ENCODE data around the gene AFAP1.

The AFAP1 gene

DNA sequence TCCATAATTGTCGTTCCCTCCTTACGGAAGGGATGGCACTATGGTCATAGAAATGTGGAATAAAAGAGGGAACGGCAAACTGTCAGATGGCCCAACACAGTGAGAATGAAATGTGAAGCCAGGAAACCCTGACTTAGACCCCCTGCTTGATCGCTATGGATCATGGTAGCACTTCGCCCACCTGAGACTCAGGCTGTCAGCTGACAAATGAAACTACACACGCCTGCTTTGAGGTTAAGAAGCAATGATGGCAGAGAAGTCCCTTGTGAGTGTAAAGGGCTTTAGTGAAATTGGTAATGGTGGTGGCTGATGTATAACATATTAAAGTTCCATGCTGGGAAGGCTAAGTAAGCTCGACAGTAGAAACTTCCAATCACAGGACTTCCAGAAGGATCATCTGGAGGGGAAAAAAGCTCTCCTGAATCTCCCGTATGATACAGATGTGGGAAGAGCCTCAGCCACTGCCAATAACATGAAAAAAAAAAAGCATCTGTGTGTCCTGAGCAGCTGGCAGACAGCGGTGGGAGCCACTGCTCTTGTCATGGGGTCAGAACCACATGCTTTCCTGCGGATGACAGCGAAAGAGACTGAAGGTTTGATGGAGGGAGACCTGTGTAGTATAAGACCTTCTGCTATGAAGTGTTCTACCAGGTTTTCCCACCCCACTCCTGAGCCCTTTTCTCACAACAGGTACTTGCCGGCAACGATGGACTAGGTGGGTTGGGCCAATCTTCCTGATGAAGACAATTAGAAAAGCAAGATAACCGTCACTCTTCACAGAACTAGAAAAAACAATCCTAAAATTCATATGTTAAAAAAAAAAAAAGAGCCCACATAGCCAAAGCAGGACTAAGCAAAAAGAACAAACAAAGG, 107.6 kb downstream of the AFAP1 start:
- Histone ChIP-seq H3K4me1 (peaks cover 0 to 46% (median 21%) of the 10 kb centered on the region in 4 donors), H3K36me3 (no peaks in the 10 kb centered on the region), H3K4me3 (no peak overlapping the region), H3K27ac (peak overlapping the region; percentile 68 to 69), H3K27me3 (no peaks in the 10 kb centered on the region), H3K9me3 (no peaks in the 10 kb centered on the region)
- no peak for DNase-seq
- intact Hi-C loops (cut with DNase I; ENCODE audit: low total_unique reads), result no loop called here
- TF ChIP-seq, protein P1, sequence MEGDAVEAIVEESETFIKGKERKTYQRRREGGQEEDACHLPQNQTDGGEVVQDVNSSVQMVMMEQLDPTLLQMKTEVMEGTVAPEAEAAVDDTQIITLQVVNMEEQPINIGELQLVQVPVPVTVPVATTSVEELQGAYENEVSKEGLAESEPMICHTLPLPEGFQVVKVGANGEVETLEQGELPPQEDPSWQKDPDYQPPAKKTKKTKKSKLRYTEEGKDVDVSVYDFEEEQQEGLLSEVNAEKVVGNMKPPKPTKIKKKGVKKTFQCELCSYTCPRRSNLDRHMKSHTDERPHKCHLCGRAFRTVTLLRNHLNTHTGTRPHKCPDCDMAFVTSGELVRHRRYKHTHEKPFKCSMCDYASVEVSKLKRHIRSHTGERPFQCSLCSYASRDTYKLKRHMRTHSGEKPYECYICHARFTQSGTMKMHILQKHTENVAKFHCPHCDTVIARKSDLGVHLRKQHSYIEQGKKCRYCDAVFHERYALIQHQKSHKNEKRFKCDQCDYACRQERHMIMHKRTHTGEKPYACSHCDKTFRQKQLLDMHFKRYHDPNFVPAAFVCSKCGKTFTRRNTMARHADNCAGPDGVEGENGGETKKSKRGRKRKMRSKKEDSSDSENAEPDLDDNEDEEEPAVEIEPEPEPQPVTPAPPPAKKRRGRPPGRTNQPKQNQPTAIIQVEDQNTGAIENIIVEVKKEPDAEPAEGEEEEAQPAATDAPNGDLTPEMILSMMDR (IDR thresholded peaks at IDR 0.05), result no peak

DNA sequence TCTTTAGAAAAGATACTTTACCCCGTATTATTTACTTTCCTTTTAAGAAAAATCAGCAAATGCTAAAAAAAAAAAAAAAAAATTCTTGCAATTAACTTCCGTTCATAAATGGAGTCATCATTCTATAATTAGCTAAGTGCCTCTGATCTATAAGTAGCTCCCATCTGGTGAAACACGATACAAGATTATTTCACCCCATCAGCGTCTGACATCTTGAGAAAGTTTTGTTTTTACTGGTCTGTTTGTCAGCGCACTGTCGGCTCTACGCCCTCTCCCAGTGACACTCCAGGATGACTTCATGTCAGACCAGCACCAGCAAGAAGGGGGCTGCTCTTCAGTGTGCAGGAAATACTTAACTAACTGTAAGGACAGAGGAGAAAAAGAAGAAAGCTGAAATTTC, 108.3 kb downstream of the AFAP1 start:
- H3K9me3 ChIP-seq, result no peaks in the 10 kb centered on the region
- TF ChIP-seq, protein P1 (IDR thresholded peaks at IDR 0.05), result no peak
- peaks cover 0 to 46% (median 21%) of the 10 kb centered on the region in 4 donors for H3K4me1 ChIP-seq
- peak overlapping the region; percentile 5 to 27 for H3K4me3 ChIP-seq
- peak in 1 of 2 donors; percentile 26 for DNase-seq
- intact Hi-C loops (cut with DNase I; ENCODE audit: low total_unique reads), result no loop called here
- no peaks in the 10 kb centered on the region for H3K36me3 ChIP-seq
- no peaks in the 10 kb centered on the region for H3K27me3 ChIP-seq
- H3K27ac ChIP-seq, result peak overlapping the region; percentile 68 to 69

DNA sequence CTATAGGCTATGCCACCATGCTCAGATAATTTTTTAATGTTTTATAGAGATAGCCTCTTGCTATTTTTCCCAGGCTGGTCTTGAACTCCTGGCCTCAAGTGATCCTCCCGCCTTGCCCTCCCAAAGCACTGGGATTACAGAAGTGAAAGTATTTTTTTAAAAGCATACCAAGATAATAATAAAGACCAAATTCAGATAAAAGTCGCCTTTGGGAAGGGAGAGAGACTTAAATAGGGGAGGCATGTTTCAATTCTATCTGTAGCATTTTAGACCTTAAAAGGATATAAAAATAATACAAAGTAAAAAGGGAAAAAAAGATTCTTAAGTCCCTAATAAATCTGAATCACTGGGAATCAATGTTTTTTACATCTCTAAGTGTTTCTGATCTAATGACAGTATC, 108.9 kb downstream of the AFAP1 start:
- DNase-seq, result no peak
- Histone ChIP-seq H3K9me3 (no peaks in the 10 kb centered on the region), H3K36me3 (no peaks in the 10 kb centered on the region), H3K27me3 (no peaks in the 10 kb centered on the region), H3K4me3 (peak overlapping the region; percentile 5 to 27), H3K4me1 (peaks cover 0 to 46% (median 21%) of the 10 kb centered on the region in 4 donors), H3K27ac (peak overlapping the region; percentile 68 to 69)
- intact Hi-C loops (cut with DNase I; ENCODE audit: low total_unique reads), result no loop called here
- TF ChIP-seq, protein P1 (IDR thresholded peaks at IDR 0.05), result no peak

DNA sequence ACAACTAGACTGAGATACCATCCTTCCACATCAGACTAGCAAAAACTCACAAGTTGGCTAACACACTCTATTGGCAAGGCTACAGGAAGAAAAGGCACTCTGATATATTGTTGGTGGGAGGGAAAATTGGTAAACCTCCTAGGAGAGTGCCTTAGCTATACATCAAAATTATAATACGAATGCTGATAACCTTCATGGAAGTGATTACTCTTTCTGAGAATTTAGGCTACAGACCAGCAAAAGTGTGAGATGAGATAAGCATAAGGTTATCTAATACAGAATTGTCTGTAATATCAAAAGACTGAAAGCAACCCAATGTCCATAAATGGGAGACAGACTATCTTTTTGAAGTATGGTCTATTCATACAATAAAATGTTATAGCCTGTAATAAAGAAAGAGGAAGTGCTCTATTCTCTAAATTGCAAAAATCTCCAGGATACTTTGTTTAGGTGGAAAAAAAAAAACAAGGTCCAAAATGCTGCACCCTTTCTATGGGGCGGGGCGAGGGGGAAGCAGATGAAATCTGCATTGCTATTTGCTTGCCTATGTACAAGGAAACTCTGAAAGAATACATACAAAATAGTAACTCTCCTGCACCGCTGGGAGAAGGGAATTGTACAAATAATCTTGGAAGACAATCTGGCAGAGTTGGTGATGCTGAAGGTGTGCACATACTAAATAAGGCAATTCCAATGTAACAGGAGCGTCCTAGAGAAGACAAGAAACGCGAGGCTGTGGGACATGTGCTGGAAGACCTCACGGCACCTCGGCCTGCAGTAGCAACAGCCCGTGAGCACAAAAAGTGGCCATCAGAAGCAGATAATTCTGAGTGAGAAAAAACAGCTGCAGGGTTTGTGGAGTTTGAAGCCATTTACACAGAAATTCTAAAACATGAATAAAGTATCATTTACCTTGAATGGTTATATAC, 109.7 kb downstream of the AFAP1 start:
- no peaks in the 10 kb centered on the region for H3K36me3 ChIP-seq
- H3K4me3 ChIP-seq, result no peak overlapping the region
- TF ChIP-seq, protein P1 (IDR thresholded peaks at IDR 0.05), result no peak
- intact Hi-C loops (cut with DNase I; ENCODE audit: low total_unique reads), result no loop called here
- peak in 1 of 2 donors; percentile 9 for DNase-seq
- peaks cover 0 to 46% (median 21%) of the 10 kb centered on the region in 4 donors for H3K4me1 ChIP-seq
- peak overlapping the region; percentile 68 to 69 for H3K27ac ChIP-seq
- no peaks in the 10 kb centered on the region for H3K27me3 ChIP-seq
- no peaks in the 10 kb centered on the region for H3K9me3 ChIP-seq

DNA sequence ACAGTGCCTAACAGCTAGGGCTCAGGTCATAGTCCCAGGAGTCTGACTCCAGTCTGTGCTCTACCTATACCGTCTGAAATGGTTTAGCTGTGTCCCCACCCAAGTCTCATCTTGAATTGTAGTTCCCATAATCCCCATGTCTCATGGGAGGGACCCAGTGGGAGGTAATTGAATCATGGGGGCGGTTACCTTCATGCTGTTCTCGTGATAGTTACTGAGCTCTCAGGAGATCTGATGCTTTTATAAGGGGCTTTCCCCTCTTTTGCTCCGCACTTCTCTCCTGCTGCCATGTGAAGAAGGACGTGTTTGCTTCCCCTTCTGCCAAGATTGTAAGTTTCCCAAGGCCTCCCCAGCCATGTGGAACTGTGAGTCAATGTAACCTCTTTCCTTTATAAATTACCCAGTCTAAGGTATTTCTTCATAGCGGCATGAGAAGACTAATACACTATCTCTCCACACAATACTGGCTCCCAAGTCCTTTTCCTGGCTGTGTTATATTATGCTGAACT, 110.8 kb downstream of the AFAP1 start:
- Histone ChIP-seq H3K9me3 (no peaks in the 10 kb centered on the region), H3K36me3 (no peaks in the 10 kb centered on the region), H3K27me3 (no peaks in the 10 kb centered on the region), H3K27ac (peak overlapping the region; percentile 68 to 69), H3K4me3 (no peak overlapping the region), H3K4me1 (peaks cover 0 to 50% (median 22%) of the 10 kb centered on the region in 4 donors)
- intact Hi-C loops (cut with DNase I; ENCODE audit: low total_unique reads), result no loop called here
- DNase-seq, result peak in 1 of 2 donors; percentile 13
- TF ChIP-seq, protein P1 (IDR thresholded peaks at IDR 0.05), result no peak
